Testis (tissue), 2 donors: ENCODE measurements around the gene FAM110A.

ENCODE experiments used
- CTCF ChIP-seq, 3 experiments: fragments of 450-650 bp in 2 of 3; fragments of 200-600 bp in 1 of 3; sonication (generic) in 1 of 3; IDR thresholded peaks; one replicate each; pipeline ENCODE4 v1.5.1; 2016 to 2019; ENCODE audit warnings: antibody characterized with exemption in 3 of 3, mild to moderate bottlenecking in 2 of 3, moderate library complexity in 1 of 3
- POLR2A ChIP-seq: fragments of 450-650 bp; IDR thresholded peaks from one replicate; pipeline ENCODE4 v1.6.1; 2017; ENCODE audit warnings: antibody characterized with exemption, mild to moderate bottlenecking, moderate library complexity

- no peak for TF ChIP-seq CTCF (IDR thresholded peaks at IDR 0.05)
- TF ChIP-seq POLR2A, result no peak
Measured at GRCh38 chr20:826695-827323, 6.7 kb upstream of the FAM110A start.
